Dendritic cell treated with granulocyte-macrophage colony-stimulating factor and Interleukin-4, amounts not matched to agents 40 ng/mL and 50 ng/mL, for 4 days (primary cell): ENCODE data around the gene TFDP1.

ENCODE experiments used
- H3K27ac Mint-ChIP-seq: one replicate; pipeline ENCODE4 v1.8.0; 2022; ENCODE audit warnings: mild to moderate bottlenecking, mixed read lengths
- H3K27me3 Mint-ChIP-seq: one replicate; pipeline ENCODE4 v1.8.0; 2022; ENCODE audit warnings: mild to moderate bottlenecking, mixed read lengths
- H3K36me3 Mint-ChIP-seq: one replicate; pipeline ENCODE4 v1.8.0; 2022; ENCODE audit warnings: low read depth, mixed read lengths
- H3K4me1 Mint-ChIP-seq: one replicate; pipeline ENCODE4 v1.8.0; 2022; ENCODE audit warnings: low read depth, mixed read lengths
- H3K4me3 Mint-ChIP-seq: one replicate; pipeline ENCODE4 v1.8.0; 2022; ENCODE audit warnings: mild to moderate bottlenecking, moderate library complexity, mixed read lengths
- H3K9me3 Mint-ChIP-seq: one replicate; pipeline ENCODE4 v1.8.0; 2022; ENCODE audit warnings: mixed read lengths
- intact Hi-C: fragments of 100-400 bp; cut with micrococcal nuclease; formaldehyde crosslinking; loops from one replicate; pipeline ENCODE4 v1.15.0; 2022

TFDP1 gene

GRCh38 chr13:113602291-113602988, 17.9 kb downstream of the TFDP1 start:
- H3K27me3 Mint-ChIP-seq = no peaks in the 10 kb centered on the region
- peaks cover 60% of the 10 kb centered on the region for H3K36me3 Mint-ChIP-seq
- intact Hi-C loops = no loop called here
- no peak overlapping the region for H3K27ac Mint-ChIP-seq
- peaks cover 21% of the 10 kb centered on the region for H3K9me3 Mint-ChIP-seq
- H3K4me1 Mint-ChIP-seq = peaks cover 34% of the 10 kb centered on the region
- H3K4me3 Mint-ChIP-seq = no peak overlapping the region

GRCh38 chr13:113603116-113603710, 18.7 kb downstream of the TFDP1 start:
- Mint-ChIP-seq H3K36me3 (peaks cover 60% of the 10 kb centered on the region), H3K9me3 (peaks cover 20% of the 10 kb centered on the region), H3K27ac (no peak overlapping the region), H3K4me3 (no peak overlapping the region), H3K4me1 (peaks cover 42% of the 10 kb centered on the region), H3K27me3 (no peaks in the 10 kb centered on the region)
- intact Hi-C loops = no loop called here

- Mint-ChIP-seq H3K27ac (no peak overlapping the region), H3K9me3 (peaks cover 13% of the 10 kb centered on the region), H3K27me3 (no peaks in the 10 kb centered on the region), H3K4me3 (no peak overlapping the region), H3K36me3 (peaks cover 60% of the 10 kb centered on the region), H3K4me1 (peaks cover 47% of the 10 kb centered on the region)
- intact Hi-C loops = no loop called here
Measured at GRCh38 chr13:113604186-113604585, 19.6 kb downstream of the TFDP1 start.

GRCh38 chr13:113605461-113605860, 20.9 kb downstream of the TFDP1 start:
- peaks cover 47% of the 10 kb centered on the region for H3K4me1 Mint-ChIP-seq
- H3K4me3 Mint-ChIP-seq = no peak overlapping the region
- H3K27ac Mint-ChIP-seq = no peak overlapping the region
- H3K27me3 Mint-ChIP-seq = no peaks in the 10 kb centered on the region
- H3K9me3 Mint-ChIP-seq = peaks cover under 1% of the 10 kb centered on the region
- peaks cover 48% of the 10 kb centered on the region for H3K36me3 Mint-ChIP-seq
- intact Hi-C loops = no loop called here

- no peak overlapping the region for H3K27ac Mint-ChIP-seq
- no peak overlapping the region for H3K4me3 Mint-ChIP-seq
- peaks cover 44% of the 10 kb centered on the region for H3K36me3 Mint-ChIP-seq
- H3K9me3 Mint-ChIP-seq = no peaks in the 10 kb centered on the region
- H3K4me1 Mint-ChIP-seq = peaks cover 47% of the 10 kb centered on the region
- no peaks in the 10 kb centered on the region for H3K27me3 Mint-ChIP-seq
- intact Hi-C loops = no loop called here
Measured at GRCh38 chr13:113605866-113606438, 21.4 kb downstream of the TFDP1 start.

GRCh38 chr13:113607056-113607888, 22.7 kb downstream of the TFDP1 start:
- H3K27me3 Mint-ChIP-seq = no peaks in the 10 kb centered on the region
- peak overlapping the region; percentile 18 for H3K4me3 Mint-ChIP-seq
- peaks cover 34% of the 10 kb centered on the region for H3K36me3 Mint-ChIP-seq
- peaks cover 42% of the 10 kb centered on the region for H3K4me1 Mint-ChIP-seq
- no peaks in the 10 kb centered on the region for H3K9me3 Mint-ChIP-seq
- intact Hi-C loops = no loop called here
- H3K27ac Mint-ChIP-seq = peak overlapping the region; percentile 79

- intact Hi-C loops = no loop called here
- H3K4me1 Mint-ChIP-seq = peaks cover 42% of the 10 kb centered on the region
- H3K9me3 Mint-ChIP-seq = no peaks in the 10 kb centered on the region
- H3K36me3 Mint-ChIP-seq = peaks cover 34% of the 10 kb centered on the region
- no peaks in the 10 kb centered on the region for H3K27me3 Mint-ChIP-seq
- H3K27ac Mint-ChIP-seq = peak overlapping the region; percentile 79
- no peak overlapping the region for H3K4me3 Mint-ChIP-seq
Measured at GRCh38 chr13:113607889-113608635, 23.5 kb downstream of the TFDP1 start.

- Mint-ChIP-seq H3K9me3 (no peaks in the 10 kb centered on the region), H3K4me1 (peaks cover 42% of the 10 kb centered on the region), H3K4me3 (no peak overlapping the region), H3K27me3 (no peaks in the 10 kb centered on the region), H3K27ac (no peak overlapping the region), H3K36me3 (peaks cover 34% of the 10 kb centered on the region)
- intact Hi-C loops = no loop called here
Measured at GRCh38 chr13:113608967-113609533, 24.5 kb downstream of the TFDP1 start.

- intact Hi-C loops = no loop called here
- Mint-ChIP-seq H3K36me3 (peaks cover 34% of the 10 kb centered on the region), H3K9me3 (no peaks in the 10 kb centered on the region), H3K27ac (no peak overlapping the region), H3K4me1 (peaks cover 40% of the 10 kb centered on the region), H3K4me3 (no peak overlapping the region), H3K27me3 (no peaks in the 10 kb centered on the region)
Measured at GRCh38 chr13:113609616-113610015, 25.1 kb downstream of the TFDP1 start.

GRCh38 chr13:113610266-113610665, 25.7 kb downstream of the TFDP1 start:
- Mint-ChIP-seq H3K27me3 (no peaks in the 10 kb centered on the region), H3K9me3 (no peaks in the 10 kb centered on the region), H3K4me3 (no peak overlapping the region), H3K4me1 (peaks cover 36% of the 10 kb centered on the region), H3K27ac (no peak overlapping the region), H3K36me3 (peaks cover 28% of the 10 kb centered on the region)
- intact Hi-C loops = no loop called here

- no peak overlapping the region for H3K4me3 Mint-ChIP-seq
- H3K27me3 Mint-ChIP-seq = no peaks in the 10 kb centered on the region
- H3K4me1 Mint-ChIP-seq = peaks cover 33% of the 10 kb centered on the region
- H3K9me3 Mint-ChIP-seq = no peaks in the 10 kb centered on the region
- peaks cover 18% of the 10 kb centered on the region for H3K36me3 Mint-ChIP-seq
- intact Hi-C loops = no loop called here
- H3K27ac Mint-ChIP-seq = no peak overlapping the region
Measured at GRCh38 chr13:113611996-113612395, 27.4 kb downstream of the TFDP1 start.

- Mint-ChIP-seq H3K36me3 (peaks cover 17% of the 10 kb centered on the region), H3K9me3 (no peaks in the 10 kb centered on the region), H3K27me3 (no peaks in the 10 kb centered on the region), H3K27ac (no peak overlapping the region), H3K4me3 (no peak overlapping the region), H3K4me1 (peaks cover 29% of the 10 kb centered on the region)
- intact Hi-C loops = no loop called here
Measured at GRCh38 chr13:113612607-113613006, 28.1 kb downstream of the TFDP1 start.

- H3K27me3 Mint-ChIP-seq = no peaks in the 10 kb centered on the region
Measured at GRCh38 chr13:113613789-113614379, 29.3 kb downstream of the TFDP1 start.

More at GRCh38 chr13:113613789-113614379, 29.3 kb downstream of the TFDP1 start:
- H3K27ac Mint-ChIP-seq = no peak overlapping the region
- no peaks in the 10 kb centered on the region for H3K9me3 Mint-ChIP-seq
- peaks cover 17% of the 10 kb centered on the region for H3K4me1 Mint-ChIP-seq
- H3K4me3 Mint-ChIP-seq = no peak overlapping the region
- H3K36me3 Mint-ChIP-seq = peaks cover 9% of the 10 kb centered on the region
- intact Hi-C loops = no loop called here
